ENCODE data around the gene CELA1. TPM values are rescaled to one million over a fixed set of nuclear protein-coding genes. Genes with fewer than 3 reads are reported as not detected.

CELA1 gene
- total and polyA plus RNA-seq, 2 of the 13 experiments (the other 11 are each of a cell fraction or from before 2014, with no cell fraction given), result not detected

DNA sequence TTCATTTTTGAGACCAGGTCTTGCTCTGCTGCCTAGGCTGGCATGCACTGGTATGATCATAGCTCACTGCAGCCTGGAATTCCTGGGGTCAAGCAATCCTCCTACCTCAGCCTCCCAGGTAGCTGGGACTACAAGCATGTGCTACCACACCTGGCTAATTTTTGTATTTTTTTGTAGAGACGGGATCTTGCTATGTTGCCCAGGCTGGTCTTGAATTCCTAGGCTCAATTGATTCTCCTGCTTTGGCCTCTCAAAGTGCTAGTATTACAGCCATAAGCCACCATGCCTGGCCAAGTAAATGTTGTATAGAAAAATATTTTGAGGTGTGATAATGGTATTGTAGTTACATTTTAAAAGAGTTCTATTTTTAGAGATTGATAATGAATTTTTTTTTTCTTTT is 35.1 kb downstream of the CELA1 start:
- H3K9me3 ChIP-seq (ENCODE audit: low read length), result no peaks in the 10 kb centered on the region
- no peak for DNase-seq (ENCODE audit: low spot score)
- H2AFZ ChIP-seq (ENCODE audit: low read length), result no peak overlapping the region
- no peak overlapping the region for H3K4me3 ChIP-seq (replicated peaks in 1 of 3; ENCODE audit: insufficient read depth in 1 of 3, low read depth in 2 of 3, low read length in 3 of 3)
- ChIA-PET CTCF (ENCODE audit: low intra/inter-chr PET ratio, low total read pairs) (no interaction called here), POLR2A (no interaction called here)
- no peak overlapping the region for H3K4me2 ChIP-seq (ENCODE audit: low read depth, low read length)
- no peak overlapping the region for H3K9ac ChIP-seq (ENCODE audit: insufficient read depth, low read depth, low read length)
- no TSS peak for BruUV-seq (replicated peaks)
- intact Hi-C loops (cut with micrococcal nuclease; ENCODE audit: unreplicated experiment), result no loop called here
- in situ Hi-C loops (cut with HindIII; ENCODE audit: extremely low pct_ligation_motif_present, low pct_unique_long_range_greater_than_20kb), result no loop called here
- H3K27ac ChIP-seq (ENCODE audit: extremely low read length, insufficient read depth, low read length), result no peak overlapping the region
- FAIRE-seq, result no peak
- H3K36me3 ChIP-seq (replicated peaks in 1 of 2; ENCODE audit: control insufficient read depth in 1 of 2, insufficient read depth in 2 of 2, low read length in 2 of 2), result no peaks in the 10 kb centered on the region
- no peak for ATAC-seq
- 0 out of 5 replicates have a peak, but pooled peaks cover 0 to 2% of the 10 kb centered on the region in 2 experiments for H3K27me3 ChIP-seq (ENCODE audit: control insufficient read depth in 1 of 2, insufficient read depth in 2 of 2, low read length in 2 of 2)
- H3K4me1 ChIP-seq (ENCODE audit: insufficient read depth, low read length), result no peaks in the 10 kb centered on the region
- no peaks in the 10 kb centered on the region for H4K20me1 ChIP-seq (ENCODE audit: insufficient read depth, low read length)
- 12% methylated on average over 1 of the region's 1 CpG for WGBS (ENCODE audit: low lambda C conversion rate)
- TF ChIP-seq ZBTB42 (CRISPR knock-in tag; IDR thresholded peaks at IDR 0.05), result no peak
- TF ChIP-seq, protein P1, sequence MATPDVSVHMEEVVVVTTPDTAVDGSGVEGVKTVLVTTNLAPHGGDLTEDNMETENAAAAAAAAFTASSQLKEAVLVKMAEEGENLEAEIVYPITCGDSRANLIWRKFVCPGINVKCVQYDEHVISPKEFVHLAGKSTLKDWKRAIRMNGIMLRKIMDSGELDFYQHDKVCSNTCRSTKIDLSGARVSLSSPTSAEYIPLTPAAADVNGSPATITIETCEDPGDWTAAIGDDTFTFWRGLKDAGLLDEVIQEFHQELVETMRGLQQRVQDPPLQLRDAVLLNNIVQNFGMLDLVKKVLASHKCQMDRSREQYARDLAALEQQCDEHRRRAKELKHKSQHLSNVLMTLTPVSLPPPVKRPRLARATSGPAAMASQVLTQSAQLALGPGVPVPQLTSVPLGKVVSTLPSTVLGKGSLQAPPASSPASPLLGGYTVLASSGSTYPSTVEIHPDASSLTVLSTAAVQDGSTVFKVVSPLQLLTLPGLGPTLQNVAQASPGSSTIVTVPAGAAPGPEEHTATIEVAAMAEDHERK (CRISPR knock-in tag; IDR thresholded peaks at IDR 0.05; ENCODE audit: low read depth), result no peak
- TF ChIP-seq CC2D1A (CRISPR knock-in tag; IDR thresholded peaks at IDR 0.05), result no peak
- no peak for TF ChIP-seq RAD51 (IDR thresholded peaks at IDR 0.05; ENCODE audit: borderline replicate concordance)
- TF ChIP-seq KDM5A (IDR thresholded peaks at IDR 0.05; ENCODE audit: borderline replicate concordance, low read length), result no peak
- TF ChIP-seq, protein P2, sequence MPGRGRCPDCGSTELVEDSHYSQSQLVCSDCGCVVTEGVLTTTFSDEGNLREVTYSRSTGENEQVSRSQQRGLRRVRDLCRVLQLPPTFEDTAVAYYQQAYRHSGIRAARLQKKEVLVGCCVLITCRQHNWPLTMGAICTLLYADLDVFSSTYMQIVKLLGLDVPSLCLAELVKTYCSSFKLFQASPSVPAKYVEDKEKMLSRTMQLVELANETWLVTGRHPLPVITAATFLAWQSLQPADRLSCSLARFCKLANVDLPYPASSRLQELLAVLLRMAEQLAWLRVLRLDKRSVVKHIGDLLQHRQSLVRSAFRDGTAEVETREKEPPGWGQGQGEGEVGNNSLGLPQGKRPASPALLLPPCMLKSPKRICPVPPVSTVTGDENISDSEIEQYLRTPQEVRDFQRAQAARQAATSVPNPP (CRISPR knock-in tag; IDR thresholded peaks at IDR 0.05), result no peak
- TF ChIP-seq RBAK (CRISPR knock-in tag; IDR thresholded peaks at IDR 0.05), result no peak
- TF ChIP-seq ZNF484 (CRISPR knock-in tag; IDR thresholded peaks at IDR 0.05; ENCODE audit: borderline replicate concordance, low read depth), result no peak
- H3K79me2 ChIP-seq (ENCODE audit: insufficient read depth, low read length), result no peaks in the 10 kb centered on the region

Measured in HepG2 (cell line).